ENCODE measurements around the gene TNP2. TPM values are rescaled to one million over a fixed set of nuclear protein-coding genes. Genes with fewer than 3 reads are reported as not detected.

TNP2 gene
- total RNA-seq, 2 donors from 2014 or later, result not detected

DNA sequence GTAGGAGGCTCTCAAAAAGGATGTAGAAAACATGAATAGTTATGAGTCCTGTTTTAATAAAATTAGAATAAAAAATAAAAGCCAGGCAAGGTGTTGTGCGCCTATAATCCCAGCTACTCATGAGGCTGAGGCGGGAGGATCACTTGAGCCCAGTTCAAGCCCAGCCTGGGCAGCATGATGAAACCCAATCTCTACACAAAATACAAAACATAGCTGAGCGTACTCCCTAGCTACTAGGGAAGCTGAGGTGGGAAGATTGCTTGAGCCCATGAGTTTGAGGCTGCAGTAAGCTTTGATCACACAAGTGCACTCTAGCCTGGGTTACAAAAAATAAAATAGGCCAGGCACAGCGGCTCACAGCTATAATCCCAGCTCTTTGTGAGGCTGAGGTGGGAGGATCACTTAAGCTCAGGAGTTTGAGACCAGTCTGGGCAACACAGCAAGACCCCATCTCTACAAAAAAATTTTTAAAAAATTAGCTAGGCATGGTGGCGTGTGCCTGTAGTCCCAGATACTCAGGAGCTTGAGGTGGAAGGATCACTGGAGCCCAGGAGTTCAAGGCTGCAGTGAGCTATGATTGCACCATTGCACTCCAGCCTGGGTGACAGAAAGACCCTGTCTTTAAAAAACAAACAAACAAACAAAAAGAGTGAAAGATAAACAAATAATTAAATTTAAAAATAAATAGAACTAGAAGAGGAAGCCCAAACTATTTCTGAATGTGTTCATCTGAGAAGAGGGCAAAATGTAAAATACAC lies 29.2 kb upstream of the TNP2 start:
- DNase-seq (ENCODE audit: low spot score), result no peak
- no peak for TF ChIP-seq CTCF (IDR thresholded peaks at IDR 0.05)
- H3K36me3 ChIP-seq, result no peaks in the 10 kb centered on the region
- peaks cover 0 to 15% of the 10 kb centered on the region in 2 donors for H3K4me1 ChIP-seq
- no peaks in the 10 kb centered on the region for H3K9me3 ChIP-seq
- H3K27ac ChIP-seq, result peak overlapping the region; percentile 10 to 14
- no peak overlapping the region for H3K4me3 ChIP-seq
- H3K27me3 ChIP-seq, result no peaks in the 10 kb centered on the region

DNA sequence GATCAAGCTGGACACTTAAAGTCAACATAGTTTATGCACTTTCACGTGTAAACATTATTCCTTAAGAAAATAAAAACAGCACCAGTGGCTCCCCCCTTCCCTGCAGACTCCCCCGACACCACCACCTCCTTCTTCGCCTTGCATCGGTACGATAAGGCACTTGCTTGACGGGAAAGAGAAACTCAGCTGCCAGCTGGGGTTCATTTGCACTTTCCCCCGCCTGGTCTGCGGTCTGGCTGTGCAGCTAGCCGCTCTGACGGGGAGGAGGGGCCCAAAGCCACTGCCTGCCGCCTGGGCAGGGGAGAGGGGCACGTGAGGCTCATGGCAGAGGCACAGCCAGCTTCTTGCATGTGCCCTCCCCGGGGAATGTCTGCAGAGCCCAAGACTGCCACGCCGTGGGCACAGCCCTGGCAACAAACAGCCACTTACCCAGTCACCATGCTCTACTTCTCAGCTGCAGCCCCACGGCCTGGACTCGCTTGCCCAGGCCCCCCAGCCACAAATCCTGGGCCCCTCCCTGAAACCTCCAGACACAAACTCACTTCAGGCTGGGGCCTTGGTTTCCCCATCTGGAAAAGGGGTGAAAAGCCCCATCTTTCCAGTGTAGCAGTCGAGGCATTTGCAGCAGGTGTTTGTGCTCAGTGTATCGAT lies 28.5 kb upstream of the TNP2 start:
- no peaks in the 10 kb centered on the region for H3K9me3 ChIP-seq
- no peaks in the 10 kb centered on the region for H3K27me3 ChIP-seq
- peak in 1 of 2 donors; percentile 46 for TF ChIP-seq CTCF (IDR thresholded peaks at IDR 0.05)
- peak overlapping the region in 1 of 2 donors; percentile 23 for H3K4me3 ChIP-seq
- DNase-seq (ENCODE audit: low spot score), result peak; percentile 60
- H3K27ac ChIP-seq, result peak overlapping the region; percentile 14 to 43
- H3K4me1 ChIP-seq, result peaks cover 0 to 15% of the 10 kb centered on the region in 2 donors
- H3K36me3 ChIP-seq, result no peaks in the 10 kb centered on the region

GRCh38 chr16:11296706-11297491 lies 27.8 kb upstream of the TNP2 start:
- Histone ChIP-seq H3K4me3 (peak overlapping the region in 1 of 2 donors; percentile 23), H3K36me3 (no peaks in the 10 kb centered on the region), H3K4me1 (peaks cover 0 to 15% of the 10 kb centered on the region in 2 donors), H3K9me3 (no peaks in the 10 kb centered on the region), H3K27me3 (no peaks in the 10 kb centered on the region), H3K27ac (peak overlapping the region; percentile 14 to 43)
- DNase-seq (ENCODE audit: low spot score), result no peak
- no peak for TF ChIP-seq CTCF (IDR thresholded peaks at IDR 0.05)

- Histone ChIP-seq H3K9me3 (no peaks in the 10 kb centered on the region), H3K27ac (no peak overlapping the region), H3K4me3 (no peak overlapping the region), H3K36me3 (no peaks in the 10 kb centered on the region), H3K27me3 (no peaks in the 10 kb centered on the region), H3K4me1 (peaks cover 0 to 15% of the 10 kb centered on the region in 2 donors)
- TF ChIP-seq CTCF (IDR thresholded peaks at IDR 0.05), result no peak
- no peak for DNase-seq (ENCODE audit: low spot score)
These were observed 27.2 kb upstream of the TNP2 start for GRCh38 chr16:11296351-11296705.

GRCh38 chr16:11295672-11296071 lies 26.5 kb upstream of the TNP2 start:
- no peaks in the 10 kb centered on the region for H3K36me3 ChIP-seq
- no peak for DNase-seq (ENCODE audit: low spot score)
- TF ChIP-seq CTCF (IDR thresholded peaks at IDR 0.05), result no peak
- no peaks in the 10 kb centered on the region for H3K9me3 ChIP-seq
- no peak overlapping the region for H3K27ac ChIP-seq
- H3K4me1 ChIP-seq, result peaks cover 0 to 15% of the 10 kb centered on the region in 2 donors
- no peaks in the 10 kb centered on the region for H3K27me3 ChIP-seq
- H3K4me3 ChIP-seq, result no peak overlapping the region

All from right atrium auricular region (tissue), 2 donors.